ENCODE results near the gene PIK3C2B.
A peak's percentile ranks its signal among the peaks of the same experiment; 100 is the strongest.

PIK3C2B gene

GRCh38 chr1:204445860-204446412 is 48.7 kb downstream of the PIK3C2B start:
- CTCF ChIA-PET, result interaction anchor here (1.0 to 15.5 kb wide), 22 partner anchors 8 to 361 kb away, joined by 3 to 508 read pairs (median 10); partner anchors contain the start of gene PIK3C2B
- Mint-ChIP-seq H3K4me1 (peaks cover 52% of the 10 kb centered on the region), H3K4me3 (no peak overlapping the region), H3K36me3 (peaks cover 60% of the 10 kb centered on the region), H3K9me3 (no peaks in the 10 kb centered on the region), H3K27ac (no peak overlapping the region), H3K27me3 (no peaks in the 10 kb centered on the region)
- DNase-seq, result peak; percentile 69
